Left ventricle myocardium inferior (tissue), 1 donor: Measurements from ENCODE around the gene C9orf50. TPM values are rescaled to one million over a fixed set of nuclear protein-coding genes. Genes with fewer than 3 reads are reported as not detected.
A peak's percentile ranks its signal among the peaks of the same experiment; 100 is the strongest.

ENCODE experiments used
- DNase-seq: peaks from one replicate; pipeline ENCODE4 v3.0.0-alpha.2; 2020
- H3K27ac ChIP-seq: fragments of 200-600 bp; replicated peaks from 2 replicates; pipeline ENCODE4 v1.8.0; 2021
- H3K27me3 ChIP-seq: fragments of 200-600 bp; 2 replicates; pipeline ENCODE4 v1.8.0; 2021; ENCODE audit warnings: low read depth
- H3K36me3 ChIP-seq: fragments of 200-600 bp; 2 replicates; pipeline ENCODE4 v1.8.0; 2021
- H3K4me1 ChIP-seq: fragments of 200-600 bp; 2 replicates; pipeline ENCODE4 v1.8.0; 2021
- H3K4me3 ChIP-seq: fragments of 200-600 bp; 2 replicates; pipeline ENCODE4 v1.8.0; 2021; ENCODE audit warnings: mild to moderate bottlenecking, moderate library complexity
- H3K9me3 ChIP-seq: fragments of 200-600 bp; replicated peaks from 2 replicates; pipeline ENCODE4 v1.8.0; 2021
- intact Hi-C: fragments of 100-400 bp; cut with micrococcal nuclease; formaldehyde crosslinking; loops from one replicate; pipeline ENCODE4 v1.11.0; 2022
- total RNA-seq: library from RNA; stranded (reverse); fragmentation: NEBNext Ultra II Directional; extraction: Animal tissue kit (Norgen Biotek cat#: 25700); gene quantifications from one replicate; pipeline ENCODE4 v1.2.1, GENCODE V29; 2021
- TF ChIP-seq, protein P1 (sequence below): fragments of 200-600 bp; IDR thresholded peaks from 2 replicates; pipeline ENCODE4 v1.8.0; 2021; ENCODE audit warnings: antibody characterized with exemption, mild to moderate bottlenecking, borderline replicate concordance
- donor health status: DM: no; HTN: yes; CAD: no; lungs with severe emphysema.

The C9orf50 gene
- total RNA-seq, 1 donor from 2014 or later: not detected

DNA sequence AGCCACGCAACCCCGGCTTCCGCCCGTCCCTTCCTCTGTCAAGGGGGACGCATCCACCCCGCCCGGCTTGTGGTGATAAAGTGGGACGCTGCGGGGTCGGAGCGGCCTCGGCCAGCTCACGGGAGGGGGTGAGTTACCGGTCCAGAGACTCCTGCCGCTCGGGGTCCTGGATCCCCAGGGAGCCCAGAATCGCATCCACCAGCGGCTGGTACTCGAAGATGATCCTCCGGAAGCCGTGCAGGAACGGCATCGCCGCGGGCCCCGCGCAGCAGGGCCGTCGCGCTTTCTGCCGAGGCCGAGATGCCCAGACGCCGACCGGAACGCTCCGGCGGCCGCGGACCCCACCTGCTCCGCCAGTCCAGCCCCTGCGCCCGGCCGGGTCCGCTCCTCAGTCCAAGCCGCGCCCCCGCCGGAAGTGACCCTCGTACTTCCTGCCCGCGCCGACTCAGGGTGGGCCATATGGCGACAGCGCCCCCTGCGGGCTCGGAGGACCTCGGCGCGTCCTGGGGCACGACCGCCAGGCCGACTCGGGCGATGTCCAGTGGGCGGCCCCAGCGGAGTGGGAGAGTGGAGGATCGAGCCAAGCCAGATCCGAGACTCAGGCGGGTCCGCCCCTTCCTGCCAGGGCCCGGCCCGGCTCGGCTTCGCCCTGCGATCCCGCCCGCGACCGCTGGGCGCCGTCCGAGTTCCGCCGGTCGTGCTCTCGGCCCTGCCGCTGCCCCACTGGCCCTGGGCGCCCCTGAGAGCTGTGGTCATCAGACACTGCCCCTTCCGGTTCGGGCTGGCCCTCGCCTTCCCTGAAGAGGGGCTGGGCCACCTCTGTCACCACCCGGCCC, 21.1 kb upstream of the C9orf50 start, which contains the start of gene ASB6:
ASB6 (minus strand) TSS at position 402 of the 836 bp plus-strand sequence; CDS start at position 250, 152 bp downstream.
- Histone ChIP-seq H3K27ac (peak within 1 kb of the TSS; percentile 90), H3K36me3 (peaks cover 27% of the 10 kb centered on the region), H3K27me3 (no peaks in the 10 kb centered on the region), H3K9me3 (no peaks in the 10 kb centered on the region), H3K4me3 (peak within 1 kb of the TSS; percentile 99), H3K4me1 (peaks cover 32% of the 10 kb centered on the region)
- peak; percentile 98 for DNase-seq
- intact Hi-C loops: loop anchor here (10.0 kb wide), 1 partner anchor 143 kb away; no protein-coding TSS in a partner anchor
- TF ChIP-seq, protein P1, sequence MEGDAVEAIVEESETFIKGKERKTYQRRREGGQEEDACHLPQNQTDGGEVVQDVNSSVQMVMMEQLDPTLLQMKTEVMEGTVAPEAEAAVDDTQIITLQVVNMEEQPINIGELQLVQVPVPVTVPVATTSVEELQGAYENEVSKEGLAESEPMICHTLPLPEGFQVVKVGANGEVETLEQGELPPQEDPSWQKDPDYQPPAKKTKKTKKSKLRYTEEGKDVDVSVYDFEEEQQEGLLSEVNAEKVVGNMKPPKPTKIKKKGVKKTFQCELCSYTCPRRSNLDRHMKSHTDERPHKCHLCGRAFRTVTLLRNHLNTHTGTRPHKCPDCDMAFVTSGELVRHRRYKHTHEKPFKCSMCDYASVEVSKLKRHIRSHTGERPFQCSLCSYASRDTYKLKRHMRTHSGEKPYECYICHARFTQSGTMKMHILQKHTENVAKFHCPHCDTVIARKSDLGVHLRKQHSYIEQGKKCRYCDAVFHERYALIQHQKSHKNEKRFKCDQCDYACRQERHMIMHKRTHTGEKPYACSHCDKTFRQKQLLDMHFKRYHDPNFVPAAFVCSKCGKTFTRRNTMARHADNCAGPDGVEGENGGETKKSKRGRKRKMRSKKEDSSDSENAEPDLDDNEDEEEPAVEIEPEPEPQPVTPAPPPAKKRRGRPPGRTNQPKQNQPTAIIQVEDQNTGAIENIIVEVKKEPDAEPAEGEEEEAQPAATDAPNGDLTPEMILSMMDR: peak; percentile 99

DNA sequence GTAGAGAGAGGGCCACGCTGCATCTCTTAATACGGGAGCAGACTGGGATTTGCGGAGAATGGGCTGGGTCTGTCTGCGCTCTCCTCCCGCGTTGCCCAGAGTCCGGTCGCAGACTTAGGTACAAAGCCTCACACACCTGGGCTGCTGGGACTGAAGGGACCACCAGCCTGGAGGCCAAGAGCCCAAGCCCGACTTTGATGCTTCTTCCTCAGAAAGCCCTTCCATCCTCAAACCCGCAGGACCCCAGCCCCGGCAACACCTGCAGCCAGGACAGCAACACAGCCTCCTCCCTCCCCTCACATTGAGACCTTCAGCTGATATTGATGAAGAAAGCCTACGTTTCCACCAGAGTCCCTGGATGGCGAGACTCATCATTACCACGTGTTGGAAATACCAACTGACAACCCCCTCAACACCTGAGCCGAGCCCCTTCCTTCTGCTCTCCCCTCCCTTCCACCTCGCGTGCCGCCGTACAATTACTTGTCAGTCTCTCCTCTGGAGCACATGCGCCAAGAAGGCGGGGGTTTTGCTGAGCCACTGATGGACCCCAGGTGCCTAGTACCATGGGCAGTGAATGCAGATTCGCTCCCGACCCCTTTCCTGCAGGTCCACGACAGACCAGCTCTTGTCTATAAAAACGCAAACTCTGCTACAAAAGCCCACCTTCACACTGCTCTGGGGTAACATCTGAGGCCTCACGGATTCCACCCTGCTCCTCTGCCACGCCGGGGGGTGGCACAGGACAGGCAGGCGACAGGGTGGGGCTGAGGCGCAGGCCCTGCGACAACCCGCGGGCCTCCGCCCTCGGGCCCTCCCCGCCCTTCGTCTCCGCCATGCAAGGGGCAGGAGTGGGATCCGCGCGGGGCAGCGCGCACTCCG, 20.2 kb upstream of the C9orf50 start:
- H3K27ac ChIP-seq: peak overlapping the region; percentile 90
- H3K4me3 ChIP-seq: peak overlapping the region; percentile 99
- TF ChIP-seq, protein P1: no peak
- DNase-seq: no peak
- no peaks in the 10 kb centered on the region for H3K9me3 ChIP-seq
- intact Hi-C loops: loop anchor here (10.0 kb wide), 1 partner anchor 144 kb away; no protein-coding TSS in a partner anchor
- no peaks in the 10 kb centered on the region for H3K27me3 ChIP-seq
- H3K36me3 ChIP-seq: peaks cover 36% of the 10 kb centered on the region
- H3K4me1 ChIP-seq: peaks cover 32% of the 10 kb centered on the region

DNA sequence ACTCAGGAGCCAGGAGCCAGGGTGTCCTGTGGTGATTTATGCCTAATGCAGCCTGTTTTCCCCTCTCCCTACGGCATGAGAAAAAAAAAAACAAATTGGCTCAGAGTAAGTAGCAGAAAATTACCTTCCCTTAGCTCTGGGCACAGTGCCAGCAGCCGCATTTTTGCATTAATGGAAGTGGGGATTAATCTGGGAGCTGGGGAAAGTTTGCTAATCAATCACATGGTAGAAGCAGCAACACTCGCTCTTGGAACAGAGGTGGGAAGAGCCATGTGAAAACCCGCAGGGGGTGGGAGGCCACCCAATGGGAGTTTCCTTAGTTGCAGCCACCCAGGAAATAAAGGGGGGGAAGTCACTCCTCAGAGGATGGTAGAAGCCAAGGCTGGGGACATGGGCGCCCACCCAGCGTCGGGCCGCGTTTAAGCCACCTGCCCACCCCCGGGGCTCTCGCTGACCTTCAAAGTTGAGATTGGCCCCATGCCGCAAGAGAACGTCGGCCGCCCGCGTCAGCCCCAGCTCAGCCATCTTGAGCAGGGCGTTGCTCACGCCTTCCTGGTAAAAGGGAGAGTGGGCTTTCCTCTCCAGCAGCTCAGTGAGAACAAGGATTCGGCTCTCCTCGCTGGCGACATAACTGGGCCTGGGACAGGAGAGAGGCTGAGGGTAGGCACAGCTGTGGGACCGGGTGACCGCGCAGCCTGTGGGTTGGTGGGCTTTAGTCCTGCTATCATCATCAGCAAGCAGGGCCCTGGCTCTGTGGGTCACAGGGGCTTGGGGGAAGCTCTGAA, 19.4 kb upstream of the C9orf50 start:
- TF ChIP-seq, protein P1: no peak
- Histone ChIP-seq H3K27me3 (no peaks in the 10 kb centered on the region), H3K4me3 (peak overlapping the region; percentile 99), H3K36me3 (peaks cover 44% of the 10 kb centered on the region), H3K9me3 (no peaks in the 10 kb centered on the region), H3K4me1 (peaks cover 32% of the 10 kb centered on the region), H3K27ac (no peak overlapping the region)
- no peak for DNase-seq
- intact Hi-C loops: loop anchor here (10.0 kb wide), 1 partner anchor 145 kb away; no protein-coding TSS in a partner anchor

DNA sequence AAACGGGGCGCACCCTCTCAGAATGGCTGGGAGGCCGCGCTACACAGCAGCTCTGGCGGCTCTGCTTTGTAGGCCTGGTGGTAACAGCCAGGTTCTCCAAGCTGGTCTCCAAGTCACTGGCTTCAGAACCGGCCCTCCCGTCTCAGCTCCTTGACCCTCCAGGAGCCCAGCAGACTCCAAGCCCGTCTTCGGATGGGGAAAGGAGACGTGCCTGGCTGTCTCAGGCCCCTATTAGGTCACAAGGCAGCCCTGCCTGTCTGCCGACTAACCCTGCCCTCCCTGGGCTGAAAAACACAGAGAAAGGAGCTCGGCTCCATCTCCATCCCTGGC, 18.8 kb upstream of the C9orf50 start:
- Histone ChIP-seq H3K27ac (no peak overlapping the region), H3K27me3 (no peaks in the 10 kb centered on the region), H3K4me1 (peaks cover 32% of the 10 kb centered on the region), H3K36me3 (peaks cover 50% of the 10 kb centered on the region), H3K9me3 (no peaks in the 10 kb centered on the region), H3K4me3 (no peak overlapping the region)
- DNase-seq: no peak
- intact Hi-C loops: loop anchor here (10.0 kb wide), 1 partner anchor 145 kb away; no protein-coding TSS in a partner anchor
- TF ChIP-seq, protein P1: no peak
